ENCODE measurements around the gene LTBP3. TPM values are rescaled to one million over a fixed set of nuclear protein-coding genes. Genes with fewer than 3 reads are reported as not detected.
A peak's percentile ranks its signal among the peaks of the same experiment; 100 is the strongest.

The LTBP3 gene
- total and polyA plus RNA-seq, 9 of the 15 experiments (the other 6 are each of a cell fraction or from before 2014, with no cell fraction given), result 0.06 to 20.5 (median 4.8) TPM

DNA sequence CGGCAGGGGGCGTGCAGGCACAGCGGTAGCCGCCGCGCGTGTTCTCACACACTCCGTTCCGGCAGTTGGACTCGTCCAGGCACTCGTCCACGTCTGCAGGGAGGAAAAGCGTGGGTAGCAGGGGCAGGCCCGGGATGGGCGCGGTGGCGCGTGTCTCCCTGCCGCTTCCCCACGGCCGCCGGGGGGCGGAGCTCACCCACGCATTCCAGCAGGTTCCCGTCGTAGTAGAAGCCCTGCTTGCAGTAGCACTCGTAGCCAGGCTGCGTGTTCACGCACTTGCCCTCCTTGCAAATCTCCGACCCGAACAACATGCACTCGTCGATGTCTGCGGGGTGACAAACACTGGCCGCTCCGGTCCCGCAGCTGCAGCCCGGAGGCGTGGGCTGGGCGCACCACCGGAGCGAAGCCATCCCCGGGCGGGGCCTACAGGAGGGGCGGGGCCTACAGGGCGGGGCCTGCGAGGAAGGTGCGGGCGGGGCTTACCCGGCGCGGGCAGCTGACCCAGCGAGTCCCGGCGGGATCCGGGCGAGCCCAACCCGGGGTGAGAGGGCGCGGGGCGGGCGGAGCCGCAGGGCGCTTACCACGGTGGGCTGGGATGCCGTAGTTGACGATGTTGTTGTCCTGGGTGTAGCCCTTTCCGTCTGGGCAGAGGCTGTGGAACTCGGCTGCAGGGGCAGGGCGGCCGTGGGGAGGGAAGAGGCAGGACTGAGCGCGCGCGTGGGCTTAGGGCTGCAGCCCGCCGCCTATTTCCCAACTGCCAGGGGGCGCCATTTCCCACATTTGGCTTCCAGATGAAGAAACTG is 17.7 kb downstream of the LTBP3 start (continued):
- TF ChIP-seq, protein P1, sequence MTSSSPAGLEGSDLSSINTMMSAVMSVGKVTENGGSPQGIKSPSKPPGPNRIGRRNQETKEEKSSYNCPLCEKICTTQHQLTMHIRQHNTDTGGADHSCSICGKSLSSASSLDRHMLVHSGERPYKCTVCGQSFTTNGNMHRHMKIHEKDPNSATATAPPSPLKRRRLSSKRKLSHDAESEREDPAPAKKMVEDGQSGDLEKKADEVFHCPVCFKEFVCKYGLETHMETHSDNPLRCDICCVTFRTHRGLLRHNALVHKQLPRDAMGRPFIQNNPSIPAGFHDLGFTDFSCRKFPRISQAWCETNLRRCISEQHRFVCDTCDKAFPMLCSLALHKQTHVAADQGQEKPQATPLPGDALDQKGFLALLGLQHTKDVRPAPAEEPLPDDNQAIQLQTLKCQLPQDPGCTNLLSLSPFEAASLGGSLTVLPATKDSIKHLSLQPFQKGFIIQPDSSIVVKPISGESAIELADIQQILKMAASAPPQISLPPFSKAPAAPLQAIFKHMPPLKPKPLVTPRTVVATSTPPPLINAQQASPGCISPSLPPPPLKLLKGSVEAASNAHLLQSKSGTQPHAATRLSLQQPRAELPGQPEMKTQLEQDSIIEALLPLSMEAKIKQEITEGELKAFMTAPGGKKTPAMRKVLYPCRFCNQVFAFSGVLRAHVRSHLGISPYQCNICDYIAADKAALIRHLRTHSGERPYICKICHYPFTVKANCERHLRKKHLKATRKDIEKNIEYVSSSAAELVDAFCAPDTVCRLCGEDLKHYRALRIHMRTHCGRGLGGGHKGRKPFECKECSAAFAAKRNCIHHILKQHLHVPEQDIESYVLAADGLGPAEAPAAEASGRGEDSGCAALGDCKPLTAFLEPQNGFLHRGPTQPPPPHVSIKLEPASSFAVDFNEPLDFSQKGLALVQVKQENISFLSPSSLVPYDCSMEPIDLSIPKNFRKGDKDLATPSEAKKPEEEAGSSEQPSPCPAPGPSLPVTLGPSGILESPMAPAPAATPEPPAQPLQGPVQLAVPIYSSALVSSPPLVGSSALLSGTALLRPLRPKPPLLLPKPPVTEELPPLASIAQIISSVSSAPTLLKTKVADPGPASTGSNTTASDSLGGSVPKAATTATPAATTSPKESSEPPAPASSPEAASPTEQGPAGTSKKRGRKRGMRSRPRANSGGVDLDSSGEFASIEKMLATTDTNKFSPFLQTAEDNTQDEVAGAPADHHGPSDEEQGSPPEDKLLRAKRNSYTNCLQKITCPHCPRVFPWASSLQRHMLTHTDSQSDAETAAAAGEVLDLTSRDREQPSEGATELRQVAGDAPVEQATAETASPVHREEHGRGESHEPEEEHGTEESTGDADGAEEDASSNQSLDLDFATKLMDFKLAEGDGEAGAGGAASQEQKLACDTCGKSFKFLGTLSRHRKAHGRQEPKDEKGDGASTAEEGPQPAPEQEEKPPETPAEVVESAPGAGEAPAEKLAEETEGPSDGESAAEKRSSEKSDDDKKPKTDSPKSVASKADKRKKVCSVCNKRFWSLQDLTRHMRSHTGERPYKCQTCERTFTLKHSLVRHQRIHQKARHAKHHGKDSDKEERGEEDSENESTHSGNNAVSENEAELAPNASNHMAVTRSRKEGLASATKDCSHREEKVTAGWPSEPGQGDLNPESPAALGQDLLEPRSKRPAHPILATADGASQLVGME (CRISPR knock-in tag; IDR thresholded peaks at IDR 0.05), result 0 out of 2 replicates have a peak, but pooled peaks have one; percentile 26
- no peak for TF ChIP-seq ZNF445 (CRISPR knock-in tag; IDR thresholded peaks at IDR 0.05; ENCODE audit: low read depth)
- TF ChIP-seq PTRF (tag; IDR thresholded peaks at IDR 0.05), result no peak
- TF ChIP-seq NEUROD1 (IDR thresholded peaks at IDR 0.05; ENCODE audit: borderline replicate concordance, low read depth, low read length, partially characterized antibody), result peak; percentile 48
- no peak for TF ChIP-seq TGIF2 (CRISPR knock-in tag; IDR thresholded peaks at IDR 0.05)
- no peak for TF ChIP-seq ZZZ3 (IDR thresholded peaks at IDR 0.05)
- TF ChIP-seq GATAD2B (IDR thresholded peaks at IDR 0.05; ENCODE audit: borderline replicate concordance), result peak; percentile 44; the same call in 1 of the 2 replicates
- TF ChIP-seq, protein P2, sequence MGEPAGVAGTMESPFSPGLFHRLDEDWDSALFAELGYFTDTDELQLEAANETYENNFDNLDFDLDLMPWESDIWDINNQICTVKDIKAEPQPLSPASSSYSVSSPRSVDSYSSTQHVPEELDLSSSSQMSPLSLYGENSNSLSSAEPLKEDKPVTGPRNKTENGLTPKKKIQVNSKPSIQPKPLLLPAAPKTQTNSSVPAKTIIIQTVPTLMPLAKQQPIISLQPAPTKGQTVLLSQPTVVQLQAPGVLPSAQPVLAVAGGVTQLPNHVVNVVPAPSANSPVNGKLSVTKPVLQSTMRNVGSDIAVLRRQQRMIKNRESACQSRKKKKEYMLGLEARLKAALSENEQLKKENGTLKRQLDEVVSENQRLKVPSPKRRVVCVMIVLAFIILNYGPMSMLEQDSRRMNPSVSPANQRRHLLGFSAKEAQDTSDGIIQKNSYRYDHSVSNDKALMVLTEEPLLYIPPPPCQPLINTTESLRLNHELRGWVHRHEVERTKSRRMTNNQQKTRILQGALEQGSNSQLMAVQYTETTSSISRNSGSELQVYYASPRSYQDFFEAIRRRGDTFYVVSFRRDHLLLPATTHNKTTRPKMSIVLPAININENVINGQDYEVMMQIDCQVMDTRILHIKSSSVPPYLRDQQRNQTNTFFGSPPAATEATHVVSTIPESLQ (CRISPR knock-in tag; IDR thresholded peaks at IDR 0.05), result no peak
- TF ChIP-seq, protein P3, sequence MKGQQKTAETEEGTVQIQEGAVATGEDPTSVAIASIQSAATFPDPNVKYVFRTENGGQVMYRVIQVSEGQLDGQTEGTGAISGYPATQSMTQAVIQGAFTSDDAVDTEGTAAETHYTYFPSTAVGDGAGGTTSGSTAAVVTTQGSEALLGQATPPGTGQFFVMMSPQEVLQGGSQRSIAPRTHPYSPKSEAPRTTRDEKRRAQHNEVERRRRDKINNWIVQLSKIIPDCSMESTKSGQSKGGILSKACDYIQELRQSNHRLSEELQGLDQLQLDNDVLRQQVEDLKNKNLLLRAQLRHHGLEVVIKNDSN (CRISPR knock-in tag; IDR thresholded peaks at IDR 0.05), result peak; percentile 72
- TF ChIP-seq MEF2A (IDR thresholded peaks at IDR 0.05; ENCODE audit: control insufficient read depth, low read depth, low read length), result no peak
- no peak for TF ChIP-seq ZNF41 (CRISPR knock-in tag; conservative IDR thresholded peaks at IDR 0.05)
- TF ChIP-seq, protein P4, sequence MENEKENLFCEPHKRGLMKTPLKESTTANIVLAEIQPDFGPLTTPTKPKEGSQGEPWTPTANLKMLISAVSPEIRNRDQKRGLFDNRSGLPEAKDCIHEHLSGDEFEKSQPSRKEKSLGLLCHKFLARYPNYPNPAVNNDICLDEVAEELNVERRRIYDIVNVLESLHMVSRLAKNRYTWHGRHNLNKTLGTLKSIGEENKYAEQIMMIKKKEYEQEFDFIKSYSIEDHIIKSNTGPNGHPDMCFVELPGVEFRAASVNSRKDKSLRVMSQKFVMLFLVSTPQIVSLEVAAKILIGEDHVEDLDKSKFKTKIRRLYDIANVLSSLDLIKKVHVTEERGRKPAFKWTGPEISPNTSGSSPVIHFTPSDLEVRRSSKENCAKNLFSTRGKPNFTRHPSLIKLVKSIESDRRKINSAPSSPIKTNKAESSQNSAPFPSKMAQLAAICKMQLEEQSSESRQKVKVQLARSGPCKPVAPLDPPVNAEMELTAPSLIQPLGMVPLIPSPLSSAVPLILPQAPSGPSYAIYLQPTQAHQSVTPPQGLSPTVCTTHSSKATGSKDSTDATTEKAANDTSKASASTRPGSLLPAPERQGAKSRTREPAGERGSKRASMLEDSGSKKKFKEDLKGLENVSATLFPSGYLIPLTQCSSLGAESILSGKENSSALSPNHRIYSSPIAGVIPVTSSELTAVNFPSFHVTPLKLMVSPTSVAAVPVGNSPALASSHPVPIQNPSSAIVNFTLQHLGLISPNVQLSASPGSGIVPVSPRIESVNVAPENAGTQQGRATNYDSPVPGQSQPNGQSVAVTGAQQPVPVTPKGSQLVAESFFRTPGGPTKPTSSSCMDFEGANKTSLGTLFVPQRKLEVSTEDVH (IDR thresholded peaks at IDR 0.05; ENCODE audit: low read depth, partially characterized antibody), result no peak
- TF ChIP-seq BCOR (IDR thresholded peaks at IDR 0.05), result peak; percentile 34; the same call in 1 of the 2 replicates
